SK-N-SH treated with all-trans-retinoic acid at 6 μM for 48 hours (cell line): ENCODE results near the gene OCIAD2.

Experiments
- BACH2 ChIP-seq: fragments of 250-450 bp; sonication (Bioruptor Pico); IDR thresholded peaks from 2 replicates; pipeline ENCODE4 v1.9.0; 2021; ENCODE audit warnings: mild to moderate bottlenecking, borderline replicate concordance
- CREB5 ChIP-seq: fragments of 250-450 bp; sonication (Bioruptor Pico); IDR thresholded peaks from 2 replicates; pipeline ENCODE4 v1.5.1; 2020; ENCODE audit warnings: low read depth, mild to moderate bottlenecking, moderate library complexity
- PPARA ChIP-seq: fragments of 250-450 bp; sonication (Bioruptor Pico); IDR thresholded peaks from 2 replicates; pipeline ENCODE4 v1.5.0; 2020; ENCODE audit warnings: mild to moderate bottlenecking, borderline replicate concordance
- TCF4 ChIP-seq: fragments of 250-450 bp; sonication (Bioruptor Pico); IDR thresholded peaks from 2 replicates; pipeline ENCODE4 v1.8.0; 2021; ENCODE audit warnings: mild to moderate bottlenecking, moderate library complexity, borderline replicate concordance

GRCh38 chr4:48854395-48854683 lies 52.2 kb downstream of the OCIAD2 start:
- TF ChIP-seq BACH2 (no peak), TCF4 (CRISPR knock-in tag) (no peak), CREB5 (CRISPR knock-in tag) (no peak), PPARA (CRISPR knock-in tag) (no peak)
